A549 (cell line): Measurements from ENCODE around the gene PWP1.

Experiments used
- CBX8 ChIP-seq: fragments of 200-600 bp; sonication (generic); IDR thresholded peaks from 2 replicates; pipeline ENCODE4 v1.6.1; 2016
- CEBPB ChIP-seq, 2 experiments: fragments of >200 bp in 1 of 2; sonication (Bioruptor Twin) in 1 of 2; formaldehyde crosslinking in 1 of 2; IDR thresholded peaks; 2 replicates each; pipeline ENCODE4 v1.6.1; 2012 to 2016
- CTCF ChIP-seq: fragments of >200 bp; sonication (Bioruptor Twin); formaldehyde crosslinking; IDR thresholded peaks from 3 replicates; pipeline ENCODE4 v1.5.1; 2016
- HMGXB4 ChIP-seq: fragments of 250-450 bp; sonication (Bioruptor Pico); IDR thresholded peaks from 2 replicates; pipeline ENCODE4 v1.5.0; 2021; ENCODE audit warnings: mild to moderate bottlenecking, moderate library complexity, borderline replicate concordance
- JUN ChIP-seq, 2 experiments: fragments of >200 bp; sonication (Bioruptor Twin); formaldehyde crosslinking; IDR thresholded peaks; 2 replicates in 1 of 2; 3 replicates in 1 of 2; pipeline ENCODE4 v1.6.1; 2016 to 2017
- MAFK ChIP-seq: fragments of 450-650 bp; IDR thresholded peaks from 2 replicates; pipeline ENCODE4 v1.6.1; 2014; ENCODE audit not compliant: partially characterized antibody

GRCh38 chr12:107759410-107759809, 73.8 kb downstream of the PWP1 start:
- TF ChIP-seq JUN (IDR thresholded peaks at IDR 0.05): no peak
- no peak for TF ChIP-seq CTCF
- no peak for TF ChIP-seq CBX8
- no peak for TF ChIP-seq CEBPB (IDR thresholded peaks at IDR 0.05)
- peak; percentile 83 for TF ChIP-seq MAFK
- no peak for TF ChIP-seq HMGXB4 (CRISPR knock-in tag)
